ENCODE measurements around the gene RTEL1.

The RTEL1 gene

DNA sequence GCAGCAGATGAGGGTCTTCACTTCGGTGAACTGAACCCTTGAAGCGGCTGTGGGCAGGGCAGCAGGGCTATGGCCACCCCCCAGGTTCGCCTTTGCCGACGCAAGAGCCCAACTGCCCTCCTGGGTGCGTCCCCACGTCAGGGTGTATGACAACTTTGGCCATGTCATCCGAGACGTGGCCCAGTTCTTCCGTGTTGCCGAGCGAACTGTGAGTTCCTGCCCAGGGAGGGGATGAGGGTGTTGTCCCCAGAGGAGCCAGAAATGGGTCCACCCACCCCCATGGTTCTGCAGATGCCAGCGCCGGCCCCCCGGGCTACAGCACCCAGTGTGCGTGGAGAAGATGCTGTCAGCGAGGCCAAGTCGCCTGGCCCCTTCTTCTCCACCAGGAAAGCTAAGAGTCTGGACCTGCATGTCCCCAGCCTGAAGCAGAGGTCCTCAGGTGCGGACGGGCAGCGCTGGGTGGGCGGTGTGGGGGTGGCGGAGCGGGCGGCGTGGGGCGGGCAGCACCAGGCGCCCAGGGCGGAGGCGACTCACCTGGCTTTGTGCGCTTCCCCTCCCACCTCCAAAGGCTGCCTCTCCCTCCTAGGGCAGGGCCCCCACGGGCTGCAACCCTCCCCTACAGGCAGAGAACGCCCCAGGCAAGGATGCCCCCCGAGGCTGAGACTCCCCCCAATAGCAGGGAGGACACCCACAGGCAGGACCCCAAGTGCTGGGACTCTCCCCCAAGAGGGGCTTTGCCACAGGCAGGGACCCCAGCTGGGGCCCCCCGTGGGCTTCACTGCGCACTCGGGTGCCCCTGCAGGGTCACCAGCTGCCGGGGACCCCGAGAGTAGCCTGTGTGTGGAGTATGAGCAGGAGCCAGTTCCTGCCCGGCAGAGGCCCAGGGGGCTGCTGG is 32.1 kb downstream of the RTEL1 start:
- no peak for DNase-seq

DNA sequence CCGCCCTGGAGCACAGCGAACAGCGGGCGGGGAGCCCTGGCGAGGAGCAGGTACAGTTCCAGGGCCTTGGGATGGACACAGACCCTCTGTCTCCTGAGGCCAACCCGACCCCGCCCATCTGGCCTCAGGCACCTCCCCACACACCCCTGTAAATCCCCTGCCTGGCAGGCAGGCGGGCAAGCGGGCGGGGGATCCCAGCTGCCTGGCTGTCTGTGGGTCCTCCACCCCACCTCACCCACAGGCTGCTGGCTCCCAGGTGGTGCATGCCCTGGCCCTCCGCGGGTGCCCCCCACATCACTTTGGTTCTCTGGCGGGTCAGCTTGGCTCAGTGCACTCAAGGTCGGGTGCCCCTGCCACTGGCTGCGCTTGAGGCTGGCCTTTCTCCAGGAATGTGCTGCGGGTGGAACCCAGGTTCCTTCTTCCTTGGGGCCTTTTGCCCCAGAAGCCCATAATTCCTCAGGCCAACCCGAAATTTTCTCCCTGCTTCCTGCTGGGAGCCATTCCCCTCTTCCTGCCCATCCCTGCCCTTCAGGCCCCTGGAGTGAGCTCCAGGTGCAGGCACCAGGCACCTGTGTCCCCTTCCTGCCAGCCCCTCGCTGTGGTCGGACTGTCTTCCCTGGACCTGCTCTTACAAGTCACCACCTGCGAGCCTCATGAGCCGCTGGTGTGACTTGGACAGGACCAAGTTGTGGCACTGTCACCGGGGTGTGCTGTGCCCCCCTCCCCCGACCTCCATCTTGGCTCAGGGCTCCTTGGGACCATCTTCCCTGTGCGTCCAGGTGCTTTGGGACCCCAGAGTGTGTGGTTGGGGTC is 33.0 kb downstream of the RTEL1 start:
- DNase-seq: no peak

DNA sequence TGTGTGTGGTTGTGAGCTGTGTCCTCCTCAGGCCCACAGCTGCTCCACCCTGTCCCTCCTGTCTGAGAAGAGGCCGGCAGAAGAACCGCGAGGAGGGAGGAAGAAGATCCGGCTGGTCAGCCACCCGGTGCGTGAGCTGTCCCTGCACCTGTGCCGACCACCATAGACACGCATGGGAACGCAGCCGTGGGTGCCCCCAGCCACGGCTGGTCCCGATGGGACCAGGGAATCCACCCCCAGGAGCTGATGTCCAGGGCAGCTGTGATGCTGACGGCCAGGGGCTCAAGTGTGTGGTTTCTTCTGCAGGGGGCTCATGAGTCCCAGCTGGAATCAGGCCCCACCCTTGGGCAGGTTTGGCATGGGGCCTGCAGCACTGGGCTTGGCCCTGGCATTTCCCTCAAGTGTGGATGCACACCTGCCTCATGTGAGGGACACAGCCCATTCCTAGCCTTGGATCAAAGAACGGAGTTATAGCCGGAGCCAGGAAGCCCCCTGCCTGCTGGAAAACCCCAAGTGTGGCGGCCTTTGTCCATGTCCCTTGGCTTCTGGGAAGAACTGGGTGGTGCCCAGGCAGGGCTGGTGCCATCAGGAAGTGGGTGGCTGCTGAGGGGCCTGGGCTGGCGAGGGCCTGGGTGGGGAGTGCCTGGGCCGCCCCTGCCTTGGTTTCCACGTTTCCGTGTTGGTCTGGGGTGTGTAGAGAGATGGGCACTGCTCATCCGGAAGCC is 33.8 kb downstream of the RTEL1 start:
- no peak for DNase-seq

DNA sequence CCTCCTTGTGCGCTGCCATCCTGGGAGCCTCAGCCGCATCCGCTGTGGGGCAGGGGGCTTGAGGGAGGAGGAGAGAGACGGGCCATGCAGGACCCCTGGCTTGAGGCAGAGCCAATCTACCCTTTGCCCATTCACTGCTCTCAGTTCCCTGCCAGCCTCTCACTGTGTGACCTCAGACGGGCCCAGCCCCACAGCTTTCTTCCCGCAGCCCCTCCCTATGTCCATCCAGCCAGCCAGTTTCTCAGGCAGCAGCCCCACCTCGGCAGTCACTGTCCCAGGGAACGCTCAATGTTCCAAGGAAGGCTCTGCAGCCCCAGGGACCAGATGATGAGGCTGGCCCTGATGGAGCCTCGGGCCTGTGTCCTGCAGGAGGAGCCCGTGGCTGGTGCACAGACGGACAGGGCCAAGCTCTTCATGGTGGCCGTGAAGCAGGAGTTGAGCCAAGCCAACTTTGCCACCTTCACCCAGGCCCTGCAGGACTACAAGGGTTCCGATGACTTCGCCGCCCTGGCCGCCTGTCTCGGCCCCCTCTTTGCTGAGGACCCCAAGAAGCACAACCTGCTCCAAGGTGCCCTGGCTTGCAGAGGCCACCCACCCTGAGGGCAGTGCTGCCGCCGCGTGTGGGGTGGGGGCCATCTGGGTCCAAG is 34.4 kb downstream of the RTEL1 start:
- no peak for DNase-seq

DNA sequence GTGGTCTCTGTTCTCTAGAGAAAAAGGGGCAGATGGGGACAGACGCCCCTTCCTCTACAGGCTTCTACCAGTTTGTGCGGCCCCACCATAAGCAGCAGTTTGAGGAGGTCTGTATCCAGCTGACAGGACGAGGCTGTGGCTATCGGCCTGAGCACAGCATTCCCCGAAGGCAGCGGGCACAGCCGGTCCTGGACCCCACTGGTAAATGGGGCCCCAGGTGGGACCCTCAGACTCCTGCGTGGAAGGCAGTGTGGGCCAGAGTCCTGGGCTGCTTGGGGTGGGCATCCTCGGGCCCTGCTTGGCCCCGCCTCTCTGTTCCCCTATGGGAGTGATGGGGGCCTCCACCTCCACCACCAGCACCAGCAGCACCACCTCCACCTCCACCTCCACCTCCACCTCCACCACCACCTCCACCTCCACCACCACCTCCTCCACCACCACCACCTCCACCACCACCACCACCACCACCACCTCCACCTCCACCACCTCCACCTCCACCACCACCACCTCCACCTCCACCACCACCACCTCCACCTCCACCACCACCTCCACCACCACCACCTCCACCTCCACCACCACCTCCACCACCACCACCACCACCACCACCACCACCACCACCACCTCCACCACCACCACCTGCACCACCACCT is 35.1 kb downstream of the RTEL1 start:
- no peak for DNase-seq

DNA sequence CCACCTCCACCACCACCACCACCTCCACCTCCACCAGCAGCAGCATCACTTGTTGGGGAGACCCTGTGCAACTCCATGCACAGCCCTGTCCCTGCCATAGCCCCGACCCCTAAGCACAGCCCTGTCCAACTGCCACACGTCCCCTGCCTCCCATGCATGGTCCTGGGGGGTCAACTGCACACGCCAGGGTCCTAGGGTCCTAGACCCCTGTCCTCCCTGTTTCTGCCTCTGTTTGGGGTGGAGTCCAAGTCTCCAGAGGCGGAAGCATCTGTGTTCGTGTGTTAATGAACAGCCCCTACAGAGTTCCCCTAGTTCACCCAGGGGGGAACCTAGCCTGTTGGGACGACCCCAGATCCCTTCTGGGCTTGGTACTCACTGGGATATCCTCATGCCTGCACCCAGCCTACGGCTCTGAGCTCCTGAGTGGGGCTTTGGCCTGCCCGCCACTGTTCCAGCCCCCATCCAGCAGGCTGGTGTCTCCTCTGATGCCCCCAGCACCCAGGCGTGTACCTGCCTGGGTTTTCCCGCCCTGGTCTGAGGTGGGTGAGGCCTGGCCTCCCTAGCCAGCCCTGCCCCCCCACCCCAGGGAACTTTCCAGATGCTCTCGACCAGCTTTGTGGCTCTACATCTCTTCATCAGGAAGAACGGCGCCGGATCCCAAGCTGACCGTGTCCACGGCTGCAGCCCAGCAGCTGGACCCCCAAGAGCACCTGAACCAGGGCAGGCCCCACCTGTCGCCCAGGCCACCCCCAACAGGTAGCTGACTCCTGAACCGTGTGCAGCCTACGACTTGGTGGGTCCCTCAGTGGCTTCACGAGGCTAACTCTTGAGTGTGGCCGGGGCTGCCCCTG is 35.8 kb downstream of the RTEL1 start:
- DNase-seq: no peak

DNA sequence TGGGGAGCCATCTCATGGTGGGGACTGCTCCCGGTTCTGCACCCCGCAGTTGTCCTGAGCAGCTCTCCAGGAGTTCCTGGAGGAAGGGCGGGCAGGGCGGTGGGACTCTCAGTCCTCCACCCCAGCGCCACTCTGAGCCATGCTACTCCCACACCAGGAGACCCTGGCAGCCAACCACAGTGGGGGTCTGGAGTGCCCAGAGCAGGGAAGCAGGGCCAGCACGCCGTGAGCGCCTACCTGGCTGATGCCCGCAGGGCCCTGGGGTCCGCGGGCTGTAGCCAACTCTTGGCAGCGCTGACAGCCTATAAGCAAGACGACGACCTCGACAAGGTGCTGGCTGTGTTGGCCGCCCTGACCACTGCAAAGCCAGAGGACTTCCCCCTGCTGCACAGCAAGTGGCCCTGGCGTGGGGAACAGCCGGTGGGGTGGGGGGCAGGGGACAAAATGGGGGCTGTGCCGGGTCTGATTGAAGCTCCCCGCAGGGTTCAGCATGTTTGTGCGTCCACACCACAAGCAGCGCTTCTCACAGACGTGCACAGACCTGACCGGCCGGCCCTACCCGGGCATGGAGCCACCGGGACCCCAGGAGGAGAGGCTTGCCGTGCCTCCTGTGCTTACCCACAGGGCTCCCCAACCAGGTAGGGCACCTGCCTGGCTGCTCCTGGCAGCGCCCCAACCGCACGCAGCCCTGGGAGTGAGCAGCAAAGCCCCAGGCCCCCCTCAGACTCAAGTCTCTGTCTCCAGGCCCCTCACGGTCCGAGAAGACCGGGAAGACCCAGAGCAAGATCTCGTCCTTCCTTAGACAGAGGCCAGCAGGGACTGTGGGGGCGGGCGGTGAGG is 36.7 kb downstream of the RTEL1 start:
- DNase-seq: no peak

DNA sequence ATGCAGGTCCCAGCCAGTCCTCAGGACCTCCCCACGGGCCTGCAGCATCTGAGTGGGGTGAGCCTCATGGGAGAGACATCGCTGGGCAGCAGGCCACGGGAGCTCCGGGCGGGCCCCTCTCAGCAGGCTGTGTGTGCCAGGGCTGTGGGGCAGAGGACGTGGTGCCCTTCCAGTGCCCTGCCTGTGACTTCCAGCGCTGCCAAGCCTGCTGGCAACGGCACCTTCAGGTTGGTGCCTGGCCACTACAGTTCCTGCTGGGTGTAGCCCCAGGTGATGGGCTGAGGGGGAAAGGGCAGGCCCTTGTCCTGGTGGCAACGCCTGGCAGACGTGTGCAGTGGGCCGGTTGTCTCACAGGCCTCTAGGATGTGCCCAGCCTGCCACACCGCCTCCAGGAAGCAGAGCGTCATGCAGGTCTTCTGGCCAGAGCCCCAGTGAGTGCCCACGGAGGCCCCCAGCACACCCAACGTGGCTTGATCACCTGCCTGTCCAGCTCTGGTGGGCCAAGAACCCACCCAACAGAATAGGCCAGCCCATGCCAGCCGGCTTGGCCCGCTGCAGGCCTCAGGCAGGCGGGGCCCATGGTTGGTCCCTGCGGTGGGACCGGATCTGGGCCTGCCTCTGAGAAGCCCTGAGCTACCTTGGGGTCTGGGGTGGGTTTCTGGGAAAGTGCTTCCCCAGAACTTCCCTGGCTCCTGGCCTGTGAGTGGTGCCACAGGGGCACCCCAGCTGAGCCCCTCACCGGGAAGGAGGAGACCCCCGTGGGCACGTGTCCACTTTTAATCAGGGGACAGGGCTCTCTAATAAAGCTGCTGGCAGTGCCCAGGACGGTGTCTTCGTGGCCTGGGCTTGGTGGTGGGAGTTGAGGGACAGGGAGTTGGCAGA is 37.6 kb downstream of the RTEL1 start:
- no peak for DNase-seq

DNA sequence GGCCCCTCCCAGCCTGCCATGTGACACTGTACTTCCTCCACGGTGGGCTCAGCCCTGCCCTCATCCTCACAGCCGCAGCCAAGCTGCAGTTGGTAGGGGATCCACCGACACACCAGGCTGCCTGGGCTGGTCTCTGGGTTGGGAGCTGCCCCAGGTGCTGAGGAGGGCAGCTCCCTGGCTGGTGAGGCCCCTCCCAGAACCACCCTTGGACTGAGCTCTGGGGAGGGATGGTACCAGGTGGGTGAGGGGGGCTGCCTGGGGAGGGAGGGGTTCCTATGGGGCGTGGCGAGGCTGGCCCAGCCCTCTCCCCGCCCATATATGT is 38.2 kb downstream of the RTEL1 start:
- no peak for DNase-seq

DNA sequence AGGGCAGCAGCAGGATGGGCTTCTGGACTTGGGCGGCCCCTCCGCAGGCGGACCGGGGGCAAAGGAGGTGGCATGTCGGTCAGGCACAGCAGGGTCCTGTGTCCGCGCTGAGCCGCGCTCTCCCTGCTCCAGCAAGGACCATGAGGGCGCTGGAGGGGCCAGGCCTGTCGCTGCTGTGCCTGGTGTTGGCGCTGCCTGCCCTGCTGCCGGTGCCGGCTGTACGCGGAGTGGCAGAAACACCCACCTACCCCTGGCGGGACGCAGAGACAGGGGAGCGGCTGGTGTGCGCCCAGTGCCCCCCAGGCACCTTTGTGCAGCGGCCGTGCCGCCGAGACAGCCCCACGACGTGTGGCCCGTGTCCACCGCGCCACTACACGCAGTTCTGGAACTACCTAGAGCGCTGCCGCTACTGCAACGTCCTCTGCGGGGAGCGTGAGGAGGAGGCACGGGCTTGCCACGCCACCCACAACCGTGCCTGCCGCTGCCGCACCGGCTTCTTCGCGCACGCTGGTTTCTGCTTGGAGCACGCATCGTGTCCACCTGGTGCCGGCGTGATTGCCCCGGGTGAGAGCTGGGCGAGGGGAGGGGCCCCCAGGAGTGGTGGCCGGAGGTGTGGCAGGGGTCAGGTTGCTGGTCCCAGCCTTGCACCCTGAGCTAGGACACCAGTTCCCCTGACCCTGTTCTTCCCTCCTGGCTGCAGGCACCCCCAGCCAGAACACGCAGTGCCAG is 38.7 kb downstream of the RTEL1 start, which contains the start of gene TNFRSF6B:
TNFRSF6B (plus strand) TSS at position 25 of the 729 bp plus-strand sequence; CDS start at position 141, 116 bp downstream.
- peak in 1 of 2 experiments; percentile 22 for DNase-seq

DNA sequence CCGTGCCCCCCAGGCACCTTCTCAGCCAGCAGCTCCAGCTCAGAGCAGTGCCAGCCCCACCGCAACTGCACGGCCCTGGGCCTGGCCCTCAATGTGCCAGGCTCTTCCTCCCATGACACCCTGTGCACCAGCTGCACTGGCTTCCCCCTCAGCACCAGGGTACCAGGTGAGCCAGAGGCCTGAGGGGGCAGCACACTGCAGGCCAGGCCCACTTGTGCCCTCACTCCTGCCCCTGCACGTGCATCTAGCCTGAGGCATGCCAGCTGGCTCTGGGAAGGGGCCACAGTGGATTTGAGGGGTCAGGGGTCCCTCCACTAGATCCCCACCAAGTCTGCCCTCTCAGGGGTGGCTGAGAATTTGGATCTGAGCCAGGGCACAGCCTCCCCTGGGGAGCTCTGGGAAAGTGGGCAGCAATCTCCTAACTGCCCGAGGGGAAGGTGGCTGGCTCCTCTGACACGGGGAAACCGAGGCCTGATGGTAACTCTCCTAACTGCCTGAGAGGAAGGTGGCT is 39.3 kb downstream of the RTEL1 start:
- DNase-seq: no peak

DNA sequence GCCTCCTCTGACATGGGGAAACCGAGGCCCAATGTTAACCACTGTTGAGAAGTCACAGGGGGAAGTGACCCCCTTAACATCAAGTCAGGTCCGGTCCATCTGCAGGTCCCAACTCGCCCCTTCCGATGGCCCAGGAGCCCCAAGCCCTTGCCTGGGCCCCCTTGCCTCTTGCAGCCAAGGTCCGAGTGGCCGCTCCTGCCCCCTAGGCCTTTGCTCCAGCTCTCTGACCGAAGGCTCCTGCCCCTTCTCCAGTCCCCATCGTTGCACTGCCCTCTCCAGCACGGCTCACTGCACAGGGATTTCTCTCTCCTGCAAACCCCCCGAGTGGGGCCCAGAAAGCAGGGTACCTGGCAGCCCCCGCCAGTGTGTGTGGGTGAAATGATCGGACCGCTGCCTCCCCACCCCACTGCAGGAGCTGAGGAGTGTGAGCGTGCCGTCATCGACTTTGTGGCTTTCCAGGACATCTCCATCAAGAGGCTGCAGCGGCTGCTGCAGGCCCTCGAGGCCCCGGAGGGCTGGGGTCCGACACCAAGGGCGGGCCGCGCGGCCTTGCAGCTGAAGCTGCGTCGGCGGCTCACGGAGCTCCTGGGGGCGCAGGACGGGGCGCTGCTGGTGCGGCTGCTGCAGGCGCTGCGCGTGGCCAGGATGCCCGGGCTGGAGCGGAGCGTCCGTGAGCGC is 39.9 kb downstream of the RTEL1 start:
- DNase-seq: no peak

DNA sequence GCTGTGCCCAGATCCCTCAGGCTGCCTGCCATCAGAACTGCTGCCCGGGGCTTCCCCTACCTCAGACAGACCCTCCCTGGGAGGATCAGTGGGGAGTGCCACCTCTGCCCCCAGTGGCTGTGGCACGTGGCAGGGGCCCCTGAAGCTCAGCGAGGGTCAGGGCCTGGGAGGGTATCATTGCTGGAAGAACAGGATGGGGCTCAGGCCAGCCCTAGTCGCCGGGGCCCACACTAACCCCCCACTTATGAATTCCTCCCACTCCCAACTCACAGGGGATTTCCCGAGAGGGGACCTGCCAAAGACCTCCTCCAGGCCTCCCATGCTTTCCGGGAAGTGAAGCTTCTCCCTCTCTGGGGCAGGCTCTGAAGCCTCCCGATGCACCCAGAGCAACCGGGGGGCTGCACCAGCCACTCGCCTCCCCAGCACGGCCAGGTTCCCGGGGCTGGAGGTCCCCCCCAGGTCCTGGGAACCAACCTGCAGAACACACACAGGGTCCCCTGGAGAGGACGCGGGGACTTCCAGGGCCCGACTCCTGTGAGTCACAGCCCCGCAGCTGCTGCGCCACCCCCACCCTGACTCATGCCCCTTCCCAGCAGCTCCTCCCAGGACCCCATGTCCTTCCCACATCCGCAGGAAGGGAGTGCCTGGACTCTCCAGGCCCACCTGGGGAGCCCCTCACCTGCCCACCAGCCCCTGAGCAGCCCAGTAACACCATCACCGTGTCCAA is 40.8 kb downstream of the RTEL1 start:
- DNase-seq: peak; percentile 32 to 40

DNA sequence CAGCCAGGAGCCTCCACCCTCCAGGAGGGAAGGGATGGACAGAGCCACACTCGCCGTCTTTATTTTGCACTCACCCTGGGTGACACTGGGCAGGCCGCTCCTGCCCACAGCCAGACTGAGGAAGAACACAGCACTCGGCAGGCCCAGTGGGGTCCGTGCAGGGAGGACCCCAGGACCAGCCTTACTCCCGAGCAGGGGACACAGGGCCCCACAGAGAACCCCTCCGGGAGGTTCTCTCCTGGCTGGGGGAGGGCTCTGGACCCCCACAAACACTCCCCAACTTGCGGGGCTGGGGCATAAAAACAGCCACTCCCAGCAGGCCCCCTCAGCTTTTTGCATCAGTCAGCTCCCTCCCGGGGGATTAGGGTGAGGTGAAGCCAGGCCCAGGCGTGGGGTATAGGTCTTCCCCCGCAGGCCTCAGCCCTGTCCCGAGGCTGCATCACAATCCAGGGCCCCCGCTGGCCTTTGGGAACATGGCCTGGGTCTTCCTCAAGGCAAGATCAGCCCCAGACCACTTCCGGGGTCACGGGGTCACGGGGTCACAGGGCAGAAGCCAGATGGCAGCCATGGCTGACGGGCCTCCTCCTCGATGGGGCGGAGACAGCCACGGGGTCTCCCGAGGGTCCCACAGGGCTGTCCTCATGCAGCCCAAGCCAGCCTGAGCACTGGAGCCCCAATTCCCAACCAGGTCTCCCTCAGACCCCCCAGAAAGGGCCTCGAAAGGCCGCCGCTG is 41.5 kb downstream of the RTEL1 start:
- no peak for DNase-seq

DNA sequence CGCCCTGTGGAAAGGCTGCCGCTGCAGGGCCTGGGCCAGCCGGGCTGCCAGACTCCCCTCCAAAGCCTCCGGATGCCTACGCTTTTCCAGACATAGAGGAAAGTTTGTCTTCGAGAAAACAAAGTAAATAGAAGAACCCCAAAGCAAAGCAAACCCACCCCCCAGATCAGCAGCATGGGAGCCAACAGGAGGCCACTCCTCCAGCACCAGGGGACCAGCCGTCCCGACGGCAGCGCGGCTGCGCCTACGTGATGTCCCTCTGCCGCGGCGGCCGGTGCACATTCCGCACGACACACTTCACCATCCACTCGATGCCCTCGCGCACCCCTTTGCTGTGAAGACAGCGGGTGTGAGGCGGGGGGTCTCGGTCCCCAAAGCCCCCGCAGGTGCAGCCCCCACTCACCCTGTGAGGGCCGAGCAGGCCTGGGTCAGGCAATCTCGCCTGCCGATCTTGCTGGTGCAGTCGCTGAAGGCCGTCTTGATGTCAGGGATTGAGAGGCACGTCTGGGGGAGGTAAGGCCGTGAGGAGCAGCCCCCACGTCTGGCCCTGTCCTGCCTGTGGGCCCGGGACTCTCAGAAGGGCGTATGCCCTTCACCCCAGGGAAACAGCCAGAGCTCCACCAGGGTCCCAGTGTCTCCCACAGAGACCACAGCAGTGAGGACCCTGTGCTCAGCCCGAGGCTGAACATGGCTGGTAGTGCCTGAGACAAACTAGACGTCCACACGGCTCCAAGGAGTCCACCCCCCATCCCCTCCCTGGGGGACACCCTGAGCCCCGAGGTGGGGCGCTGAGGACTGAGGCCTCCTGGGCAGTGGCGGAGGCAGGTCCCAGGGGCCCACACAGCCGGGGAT is 42.3 kb downstream of the RTEL1 start:
- DNase-seq: no peak

DNA sequence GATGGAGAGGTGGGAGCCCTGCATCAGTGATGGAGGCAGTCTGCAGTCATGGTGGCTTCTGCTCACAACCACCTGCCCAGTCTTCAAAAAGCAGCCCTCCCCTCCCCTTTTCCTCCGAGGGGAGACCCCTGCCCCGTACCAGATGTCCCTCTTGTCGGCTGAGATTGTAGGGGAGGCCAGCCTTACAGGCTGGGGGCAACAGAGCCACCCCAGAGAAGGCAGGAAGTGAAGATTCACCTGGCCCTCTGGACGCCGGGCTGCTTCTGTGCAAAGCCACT is 42.9 kb downstream of the RTEL1 start:
- no peak for DNase-seq

Data from activated CD4-positive, alpha-beta T cell treated with anti-CD3 and anti-CD28 coated beads, Interleukin-2, amount 50 U/mL, for 4 hours (primary cell).